WTC11 (cell line): ENCODE data around the gene COL11A1.

Experiments
- CTCF ChIP-seq: fragments of 200-600 bp; IDR thresholded peaks from 2 replicates; pipeline ENCODE4 v1.8.0; 2022; ENCODE audit warnings: antibody characterized with exemption
- ZNF317 ChIP-seq: sonication (generic); formaldehyde crosslinking; IDR thresholded peaks from 2 replicates; pipeline ENCODE4 v1.8.1; 2023; ENCODE audit warnings: low read depth, mild to moderate bottlenecking, moderate library complexity, missing genetic modification reagents, borderline replicate concordance

GRCh38 chr1:103122983-103123720, 14.8 kb upstream of the COL11A1 start:
- TF ChIP-seq ZNF317 (CRISPR knock-in tag): no peak
- no peak for TF ChIP-seq CTCF
